HEK293 (cell line): ENCODE data around the gene SMIM38.

Source experiments
- HIC1 ChIP-seq: fragments of 450-650 bp; formaldehyde crosslinking; IDR thresholded peaks from 2 replicates; pipeline ENCODE4 v1.5.1; 2016; ENCODE audit warnings: missing biosample characterization, missing genetic modification characterization
- KLF7 ChIP-seq: fragments of 450-650 bp; formaldehyde crosslinking; IDR thresholded peaks from 2 replicates; pipeline ENCODE4 v1.5.1; 2016; ENCODE audit warnings: missing biosample characterization, missing genetic modification characterization, borderline replicate concordance
- KLF9 ChIP-seq: fragments of 450-650 bp; formaldehyde crosslinking; IDR thresholded peaks from 2 replicates; pipeline ENCODE4 v1.5.1; 2016; ENCODE audit warnings: missing biosample characterization, missing genetic modification characterization, low read depth
- MEIS1 ChIP-seq: sonication (generic); formaldehyde crosslinking; IDR thresholded peaks from 2 replicates; pipeline ENCODE4 v1.8.1; 2022; ENCODE audit warnings: missing genetic modification reagents, mild to moderate bottlenecking, borderline replicate concordance
- MZF1 ChIP-seq: fragments of 450-650 bp; formaldehyde crosslinking; IDR thresholded peaks from 2 replicates; pipeline ENCODE4 v1.5.1; 2017; ENCODE audit warnings: missing biosample characterization, missing genetic modification characterization, borderline replicate concordance
- REST ChIP-seq: fragments of 450-650 bp; formaldehyde crosslinking; IDR thresholded peaks from 2 replicates; pipeline ENCODE4 v1.5.1; 2016; ENCODE audit warnings: missing biosample characterization, missing genetic modification characterization
- SETDB1 ChIP-seq: IDR thresholded peaks from one replicate; pipeline ENCODE4 v1.6.1; 2017; ENCODE audit warnings: mild to moderate bottlenecking, low read length, moderate library complexity, mixed read lengths; ENCODE audit not compliant: insufficient read length
- SP2 ChIP-seq: fragments of 450-650 bp; formaldehyde crosslinking; IDR thresholded peaks from 2 replicates; pipeline ENCODE4 v1.5.1; 2016; ENCODE audit warnings: missing biosample characterization, missing genetic modification characterization
- ZBTB10 ChIP-seq: fragments of 450-650 bp; formaldehyde crosslinking; IDR thresholded peaks from 2 replicates; pipeline ENCODE4 v1.5.1; 2016; ENCODE audit warnings: missing biosample characterization, missing genetic modification characterization
- ZBTB20 ChIP-seq: fragments of 450-650 bp; formaldehyde crosslinking; IDR thresholded peaks from 2 replicates; pipeline ENCODE4 v1.5.1; 2016; ENCODE audit warnings: missing biosample characterization, missing genetic modification characterization
- ZBTB6 ChIP-seq: fragments of 450-650 bp; formaldehyde crosslinking; IDR thresholded peaks from 2 replicates; pipeline ENCODE4 v1.5.1; 2017; ENCODE audit warnings: missing biosample characterization, missing genetic modification characterization
- ZEB2 ChIP-seq: fragments of 450-650 bp; formaldehyde crosslinking; IDR thresholded peaks from 2 replicates; pipeline ENCODE4 v1.5.1; 2016; ENCODE audit warnings: missing biosample characterization, missing genetic modification characterization
- ZNF157 ChIP-seq: fragments of 450-650 bp; formaldehyde crosslinking; IDR thresholded peaks from 2 replicates; pipeline ENCODE4 v1.5.1; 2016; ENCODE audit warnings: missing biosample characterization, missing genetic modification characterization
- ZNF174 ChIP-seq: fragments of 450-650 bp; formaldehyde crosslinking; IDR thresholded peaks from 2 replicates; pipeline ENCODE4 v1.5.0; 2017; ENCODE audit warnings: missing biosample characterization, mild to moderate bottlenecking, missing genetic modification characterization
- ZNF223 ChIP-seq: fragments of 450-650 bp; formaldehyde crosslinking; IDR thresholded peaks from 2 replicates; pipeline ENCODE4 v1.5.1; 2016; ENCODE audit warnings: missing biosample characterization, missing genetic modification characterization
- ZNF239 ChIP-seq: fragments of 450-650 bp; formaldehyde crosslinking; IDR thresholded peaks from 2 replicates; pipeline ENCODE4 v1.5.1; 2016; ENCODE audit warnings: missing biosample characterization, missing genetic modification characterization
- ZNF24 ChIP-seq: fragments of 450-650 bp; formaldehyde crosslinking; IDR thresholded peaks from 2 replicates; pipeline ENCODE4 v1.5.1; 2016; ENCODE audit warnings: missing biosample characterization, missing genetic modification characterization
- ZNF274 ChIP-seq, 2 experiments: fragments of 200-500 bp in 1 of 2; fragments of 450-650 bp in 1 of 2; sonication (Bioruptor generic) in 1 of 2; formaldehyde crosslinking in 1 of 2; IDR thresholded peaks; 2 replicates each; pipeline versions ENCODE4 v1.5.1 to v1.6.1; 2014 to 2016; ENCODE audit warnings: borderline replicate concordance in 1 of 2, inconsistent platforms in 1 of 2, low read length in 1 of 2, missing biosample characterization in 1 of 2, missing genetic modification characterization in 1 of 2
- ZNF394 ChIP-seq: fragments of 450-650 bp; formaldehyde crosslinking; IDR thresholded peaks from 2 replicates; pipeline ENCODE4 v1.5.1; 2016; ENCODE audit warnings: missing biosample characterization, missing genetic modification characterization, mild to moderate bottlenecking, moderate library complexity, borderline replicate concordance
- ZNF449 ChIP-seq: fragments of 450-650 bp; formaldehyde crosslinking; IDR thresholded peaks from 2 replicates; pipeline ENCODE4 v1.5.1; 2017; ENCODE audit warnings: missing biosample characterization, mild to moderate bottlenecking, missing genetic modification characterization, moderate library complexity
- ZNF529 ChIP-seq: fragments of 450-650 bp; formaldehyde crosslinking; IDR thresholded peaks from 2 replicates; pipeline ENCODE4 v1.5.1; 2017; ENCODE audit warnings: missing genetic modification characterization, missing biosample characterization; ENCODE audit not compliant: insufficient replicate concordance
- ZNF544 ChIP-seq: fragments of 450-650 bp; formaldehyde crosslinking; IDR thresholded peaks from 2 replicates; pipeline ENCODE4 v1.5.0; 2017; ENCODE audit warnings: missing biosample characterization, missing genetic modification characterization
- ZNF558 ChIP-seq: fragments of 450-650 bp; formaldehyde crosslinking; IDR thresholded peaks from 2 replicates; pipeline ENCODE4 v1.5.1; 2016; ENCODE audit warnings: missing biosample characterization, missing genetic modification characterization
- ZNF623 ChIP-seq: fragments of 450-650 bp; formaldehyde crosslinking; IDR thresholded peaks from 2 replicates; pipeline ENCODE4 v1.5.1; 2016; ENCODE audit warnings: missing biosample characterization, missing genetic modification characterization
- ZNF624 ChIP-seq: fragments of 450-650 bp; formaldehyde crosslinking; IDR thresholded peaks from 2 replicates; pipeline ENCODE4 v1.5.1; 2017; ENCODE audit warnings: missing biosample characterization, missing genetic modification characterization
- ZNF639 ChIP-seq: fragments of 450-650 bp; formaldehyde crosslinking; IDR thresholded peaks from 2 replicates; pipeline ENCODE4 v1.5.1; 2016; ENCODE audit warnings: missing biosample characterization, missing genetic modification characterization

The SMIM38 gene

GRCh38 chr11:69166218-69167115, 10.7 kb downstream of the SMIM38 start (continued):
- TF ChIP-seq ZBTB10 (tag by site-specific recombination) (no peak), ZNF558 (tag by site-specific recombination) (no peak), ZNF157 (tag by site-specific recombination) (no peak), KLF9 (tag by site-specific recombination) (no peak), SETDB1 (no peak), ZNF223 (no peak), ZNF174 (tag by site-specific recombination) (no peak), ZNF239 (no peak), ZNF449 (no peak), ZNF623 (tag by site-specific recombination) (no peak), ZBTB6 (tag by site-specific recombination) (no peak), ZNF544 (tag by site-specific recombination) (no peak), KLF7 (no peak), ZNF274 (IDR thresholded peaks at IDR 0.05; ENCODE audit: low read length) (no peak), ZNF274 (tag by site-specific recombination; IDR thresholded peaks at IDR 0.05; ENCODE audit: borderline replicate concordance) (no peak), ZNF24 (tag by site-specific recombination) (no peak), ZNF624 (tag by site-specific recombination) (no peak), ZBTB20 (peak; percentile 9; the same call in 1 of the 2 replicates), ZNF394 (tag by site-specific recombination) (peak; percentile 19; the same call in 1 of the 2 replicates), ZEB2 (tag by site-specific recombination) (peak; percentile 59; the same call in 1 of the 2 replicates), SP2 (tag by site-specific recombination) (no peak), ZNF639 (tag by site-specific recombination) (no peak), REST (no peak), HIC1 (tag by site-specific recombination) (no peak), MEIS1 (CRISPR knock-in tag) (no peak), MZF1 (tag by site-specific recombination) (no peak), ZNF529 (no peak)
